Measurements from ENCODE around the gene GUCA2A.

GUCA2A gene

DNA sequence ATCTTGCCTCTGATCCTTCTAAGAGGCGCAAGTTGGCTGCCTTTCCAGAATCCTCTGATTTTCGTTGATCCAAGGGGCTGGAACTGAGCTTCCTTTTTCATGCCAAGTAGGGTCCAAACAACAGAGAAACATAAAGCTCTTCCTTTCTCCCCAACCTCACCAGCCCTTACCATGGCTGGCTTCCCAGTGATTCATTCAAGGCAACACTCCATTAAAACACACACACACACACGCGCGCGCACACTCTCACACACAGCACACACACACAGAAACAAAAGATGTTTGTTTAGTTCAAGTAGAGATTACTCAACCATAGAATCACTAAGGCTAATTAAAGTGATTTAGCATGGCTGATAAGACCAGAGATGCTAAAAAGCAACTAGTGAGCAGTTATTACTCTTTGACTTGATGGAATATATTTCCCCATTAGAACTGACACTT lies 13.0 kb upstream of the GUCA2A start (continued):
- TF ChIP-seq, protein P1, sequence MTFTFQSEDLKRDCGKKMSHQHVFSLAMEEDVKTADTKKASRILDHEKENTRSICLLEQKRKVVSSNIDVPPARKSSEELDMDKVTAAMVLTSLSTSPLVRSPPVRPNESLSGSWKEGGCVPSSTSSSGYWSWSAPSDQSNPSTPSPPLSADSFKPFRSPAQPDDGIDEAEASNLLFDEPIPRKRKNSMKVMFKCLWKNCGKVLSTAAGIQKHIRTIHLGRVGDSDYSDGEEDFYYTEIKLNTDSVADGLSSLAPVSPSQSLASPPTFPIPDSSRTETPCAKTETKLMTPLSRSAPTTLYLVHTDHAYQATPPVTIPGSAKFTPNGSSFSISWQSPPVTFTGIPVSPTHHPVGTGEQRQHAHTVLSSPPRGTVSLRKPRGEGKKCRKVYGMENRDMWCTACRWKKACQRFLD (tag by site-specific recombination; IDR thresholded peaks at IDR 0.05), result no peak
- TF ChIP-seq ELK4 (IDR thresholded peaks at IDR 0.05; ENCODE audit: borderline replicate concordance, low read depth, low read length), result no peak
- TF ChIP-seq, protein P2, sequence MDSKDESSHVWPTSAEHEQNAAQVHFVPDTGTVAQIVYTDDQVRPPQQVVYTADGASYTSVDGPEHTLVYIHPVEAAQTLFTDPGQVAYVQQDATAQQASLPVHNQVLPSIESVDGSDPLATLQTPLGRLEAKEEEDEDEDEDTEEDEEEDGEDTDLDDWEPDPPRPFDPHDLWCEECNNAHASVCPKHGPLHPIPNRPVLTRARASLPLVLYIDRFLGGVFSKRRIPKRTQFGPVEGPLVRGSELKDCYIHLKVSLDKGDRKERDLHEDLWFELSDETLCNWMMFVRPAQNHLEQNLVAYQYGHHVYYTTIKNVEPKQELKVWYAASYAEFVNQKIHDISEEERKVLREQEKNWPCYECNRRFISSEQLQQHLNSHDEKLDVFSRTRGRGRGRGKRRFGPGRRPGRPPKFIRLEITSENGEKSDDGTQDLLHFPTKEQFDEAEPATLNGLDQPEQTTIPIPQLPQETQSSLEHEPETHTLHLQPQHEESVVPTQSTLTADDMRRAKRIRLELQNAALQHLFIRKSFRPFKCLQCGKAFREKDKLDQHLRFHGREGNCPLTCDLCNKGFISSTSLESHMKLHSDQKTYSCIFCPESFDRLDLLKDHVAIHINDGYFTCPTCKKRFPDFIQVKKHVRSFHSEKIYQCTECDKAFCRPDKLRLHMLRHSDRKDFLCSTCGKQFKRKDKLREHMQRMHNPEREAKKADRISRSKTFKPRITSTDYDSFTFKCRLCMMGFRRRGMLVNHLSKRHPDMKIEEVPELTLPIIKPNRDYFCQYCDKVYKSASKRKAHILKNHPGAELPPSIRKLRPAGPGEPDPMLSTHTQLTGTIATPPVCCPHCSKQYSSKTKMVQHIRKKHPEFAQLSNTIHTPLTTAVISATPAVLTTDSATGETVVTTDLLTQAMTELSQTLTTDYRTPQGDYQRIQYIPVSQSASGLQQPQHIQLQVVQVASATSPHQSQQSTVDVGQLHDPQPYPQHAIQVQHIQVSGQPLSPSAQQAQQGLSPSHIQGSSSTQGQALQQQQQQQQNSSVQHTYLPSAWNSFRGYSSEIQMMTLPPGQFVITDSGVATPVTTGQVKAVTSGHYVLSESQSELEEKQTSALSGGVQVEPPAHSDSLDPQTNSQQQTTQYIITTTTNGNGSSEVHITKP (tag by site-specific recombination; IDR thresholded peaks at IDR 0.05), result no peak
- TF ChIP-seq ZFHX2 (tag by site-specific recombination; conservative IDR thresholded peaks at IDR 0.05), result no peak
- no peak for TF ChIP-seq SP2 (tag by site-specific recombination; IDR thresholded peaks at IDR 0.05)
- no peak for TF ChIP-seq GLI4 (tag by site-specific recombination; IDR thresholded peaks at IDR 0.05)
- 0 out of 2 replicates have a peak, but pooled peaks have one; percentile 15 for TF ChIP-seq IKZF3 (tag by site-specific recombination; IDR thresholded peaks at IDR 0.05)
- TF ChIP-seq SP7 (tag by site-specific recombination; IDR thresholded peaks at IDR 0.05), result peak; percentile 86
- peak; percentile 76; the same call in 1 of the 2 replicates for TF ChIP-seq BCL11A (tag by site-specific recombination; IDR thresholded peaks at IDR 0.05; ENCODE audit: low read depth)
- TF ChIP-seq ZNF830 (tag by site-specific recombination; IDR thresholded peaks at IDR 0.05; ENCODE audit: low read depth), result no peak
- TF ChIP-seq ZNF350 (tag by site-specific recombination; IDR thresholded peaks at IDR 0.05), result no peak
- TF ChIP-seq ZNF785 (tag by site-specific recombination; IDR thresholded peaks at IDR 0.05), result no peak
- TF ChIP-seq, protein P3, sequence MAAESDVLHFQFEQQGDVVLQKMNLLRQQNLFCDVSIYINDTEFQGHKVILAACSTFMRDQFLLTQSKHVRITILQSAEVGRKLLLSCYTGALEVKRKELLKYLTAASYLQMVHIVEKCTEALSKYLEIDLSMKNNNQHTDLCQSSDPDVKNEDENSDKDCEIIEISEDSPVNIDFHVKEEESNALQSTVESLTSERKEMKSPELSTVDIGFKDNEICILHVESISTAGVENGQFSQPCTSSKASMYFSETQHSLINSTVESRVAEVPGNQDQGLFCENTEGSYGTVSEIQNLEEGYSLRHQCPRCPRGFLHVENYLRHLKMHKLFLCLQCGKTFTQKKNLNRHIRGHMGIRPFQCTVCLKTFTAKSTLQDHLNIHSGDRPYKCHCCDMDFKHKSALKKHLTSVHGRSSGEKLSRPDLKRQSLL (tag by site-specific recombination; IDR thresholded peaks at IDR 0.05), result no peak
- no peak for TF ChIP-seq ZIC2 (tag by site-specific recombination; IDR thresholded peaks at IDR 0.05)
- 0 out of 2 replicates have a peak, but pooled peaks have one; percentile 65 for TF ChIP-seq ZNF488 (tag by site-specific recombination; IDR thresholded peaks at IDR 0.05)
- TF ChIP-seq, protein P4, sequence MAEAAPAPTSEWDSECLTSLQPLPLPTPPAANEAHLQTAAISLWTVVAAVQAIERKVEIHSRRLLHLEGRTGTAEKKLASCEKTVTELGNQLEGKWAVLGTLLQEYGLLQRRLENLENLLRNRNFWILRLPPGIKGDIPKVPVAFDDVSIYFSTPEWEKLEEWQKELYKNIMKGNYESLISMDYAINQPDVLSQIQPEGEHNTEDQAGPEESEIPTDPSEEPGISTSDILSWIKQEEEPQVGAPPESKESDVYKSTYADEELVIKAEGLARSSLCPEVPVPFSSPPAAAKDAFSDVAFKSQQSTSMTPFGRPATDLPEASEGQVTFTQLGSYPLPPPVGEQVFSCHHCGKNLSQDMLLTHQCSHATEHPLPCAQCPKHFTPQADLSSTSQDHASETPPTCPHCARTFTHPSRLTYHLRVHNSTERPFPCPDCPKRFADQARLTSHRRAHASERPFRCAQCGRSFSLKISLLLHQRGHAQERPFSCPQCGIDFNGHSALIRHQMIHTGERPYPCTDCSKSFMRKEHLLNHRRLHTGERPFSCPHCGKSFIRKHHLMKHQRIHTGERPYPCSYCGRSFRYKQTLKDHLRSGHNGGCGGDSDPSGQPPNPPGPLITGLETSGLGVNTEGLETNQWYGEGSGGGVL (tag by site-specific recombination; IDR thresholded peaks at IDR 0.05), result peak; percentile 91
- peak; percentile 49; the same call in 1 of the 2 replicates for TF ChIP-seq GLI2 (tag by site-specific recombination; IDR thresholded peaks at IDR 0.05; ENCODE audit: borderline replicate concordance, low read depth)
- no peak for TF ChIP-seq WT1 (tag by site-specific recombination; IDR thresholded peaks at IDR 0.05)
- TF ChIP-seq, protein P5, sequence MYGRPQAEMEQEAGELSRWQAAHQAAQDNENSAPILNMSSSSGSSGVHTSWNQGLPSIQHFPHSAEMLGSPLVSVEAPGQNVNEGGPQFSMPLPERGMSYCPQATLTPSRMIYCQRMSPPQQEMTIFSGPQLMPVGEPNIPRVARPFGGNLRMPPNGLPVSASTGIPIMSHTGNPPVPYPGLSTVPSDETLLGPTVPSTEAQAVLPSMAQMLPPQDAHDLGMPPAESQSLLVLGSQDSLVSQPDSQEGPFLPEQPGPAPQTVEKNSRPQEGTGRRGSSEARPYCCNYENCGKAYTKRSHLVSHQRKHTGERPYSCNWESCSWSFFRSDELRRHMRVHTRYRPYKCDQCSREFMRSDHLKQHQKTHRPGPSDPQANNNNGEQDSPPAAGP (tag by site-specific recombination; IDR thresholded peaks at IDR 0.05), result no peak
- TF ChIP-seq ZNF610 (tag by site-specific recombination; IDR thresholded peaks at IDR 0.05; ENCODE audit: borderline replicate concordance), result no peak
- TF ChIP-seq ZNF571 (tag by site-specific recombination; IDR thresholded peaks at IDR 0.05), result no peak
- TF ChIP-seq ZNF423 (tag by site-specific recombination; IDR thresholded peaks at IDR 0.05), result no peak
- no peak for TF ChIP-seq ZNF837 (tag by site-specific recombination; IDR thresholded peaks at IDR 0.05)
- TF ChIP-seq ZNF2 (tag by site-specific recombination; IDR thresholded peaks at IDR 0.05), result peak; percentile 61; the same call in 1 of the 2 replicates
- TF ChIP-seq ZNF701 (tag by site-specific recombination; IDR thresholded peaks at IDR 0.05), result no peak
- no peak for TF ChIP-seq ZNF664 (tag by site-specific recombination; IDR thresholded peaks at IDR 0.05)
- TF ChIP-seq, protein P6, sequence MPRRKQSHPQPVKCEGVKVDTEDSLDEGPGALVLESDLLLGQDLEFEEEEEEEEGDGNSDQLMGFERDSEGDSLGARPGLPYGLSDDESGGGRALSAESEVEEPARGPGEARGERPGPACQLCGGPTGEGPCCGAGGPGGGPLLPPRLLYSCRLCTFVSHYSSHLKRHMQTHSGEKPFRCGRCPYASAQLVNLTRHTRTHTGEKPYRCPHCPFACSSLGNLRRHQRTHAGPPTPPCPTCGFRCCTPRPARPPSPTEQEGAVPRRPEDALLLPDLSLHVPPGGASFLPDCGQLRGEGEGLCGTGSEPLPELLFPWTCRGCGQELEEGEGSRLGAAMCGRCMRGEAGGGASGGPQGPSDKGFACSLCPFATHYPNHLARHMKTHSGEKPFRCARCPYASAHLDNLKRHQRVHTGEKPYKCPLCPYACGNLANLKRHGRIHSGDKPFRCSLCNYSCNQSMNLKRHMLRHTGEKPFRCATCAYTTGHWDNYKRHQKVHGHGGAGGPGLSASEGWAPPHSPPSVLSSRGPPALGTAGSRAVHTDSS (tag by site-specific recombination; IDR thresholded peaks at IDR 0.05), result no peak
- no peak for TF ChIP-seq TCF7L2 (IDR thresholded peaks at IDR 0.05; ENCODE audit: borderline replicate concordance, low read depth, low read length)
- TF ChIP-seq ZNF114 (tag by site-specific recombination; IDR thresholded peaks at IDR 0.05), result no peak

Measured in HEK293 (cell line).